Stimulated activated CD4-positive, alpha-beta T cell treated with anti-CD3 and anti-CD28 coated beads, Interleukin-2, amount 100 ng/mL, for 24 hours (primary cell): ENCODE data around the gene KCNIP1.

Source experiments
- DNase-seq, 2 donors: peaks; one replicate each; pipeline ENCODE4 v3.0.0-alpha.2; 2020

Gene KCNIP1

DNA sequence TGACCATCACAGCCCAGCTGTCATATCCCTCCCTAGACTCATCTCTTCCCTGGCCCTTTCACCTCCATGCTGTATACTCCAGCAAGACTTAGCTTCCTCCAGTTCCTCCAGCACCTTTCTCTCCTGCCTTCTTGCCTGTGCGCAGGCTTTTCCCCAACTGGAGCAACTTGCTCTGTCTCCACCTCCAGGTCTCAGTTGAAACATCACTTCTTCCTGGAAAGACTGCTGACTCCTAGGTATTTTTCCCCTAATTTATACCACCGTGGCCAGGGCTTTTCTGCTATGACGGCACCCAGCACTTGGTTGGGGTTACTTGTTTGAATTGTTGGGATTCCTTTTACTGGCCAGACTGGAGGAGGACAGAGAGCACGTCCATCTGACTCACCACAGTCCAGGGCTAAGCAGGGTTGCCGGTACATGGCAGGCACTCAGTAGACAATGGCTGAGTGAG, 67.5 kb downstream of the KCNIP1 start:
- DNase-seq = no peak

DNA sequence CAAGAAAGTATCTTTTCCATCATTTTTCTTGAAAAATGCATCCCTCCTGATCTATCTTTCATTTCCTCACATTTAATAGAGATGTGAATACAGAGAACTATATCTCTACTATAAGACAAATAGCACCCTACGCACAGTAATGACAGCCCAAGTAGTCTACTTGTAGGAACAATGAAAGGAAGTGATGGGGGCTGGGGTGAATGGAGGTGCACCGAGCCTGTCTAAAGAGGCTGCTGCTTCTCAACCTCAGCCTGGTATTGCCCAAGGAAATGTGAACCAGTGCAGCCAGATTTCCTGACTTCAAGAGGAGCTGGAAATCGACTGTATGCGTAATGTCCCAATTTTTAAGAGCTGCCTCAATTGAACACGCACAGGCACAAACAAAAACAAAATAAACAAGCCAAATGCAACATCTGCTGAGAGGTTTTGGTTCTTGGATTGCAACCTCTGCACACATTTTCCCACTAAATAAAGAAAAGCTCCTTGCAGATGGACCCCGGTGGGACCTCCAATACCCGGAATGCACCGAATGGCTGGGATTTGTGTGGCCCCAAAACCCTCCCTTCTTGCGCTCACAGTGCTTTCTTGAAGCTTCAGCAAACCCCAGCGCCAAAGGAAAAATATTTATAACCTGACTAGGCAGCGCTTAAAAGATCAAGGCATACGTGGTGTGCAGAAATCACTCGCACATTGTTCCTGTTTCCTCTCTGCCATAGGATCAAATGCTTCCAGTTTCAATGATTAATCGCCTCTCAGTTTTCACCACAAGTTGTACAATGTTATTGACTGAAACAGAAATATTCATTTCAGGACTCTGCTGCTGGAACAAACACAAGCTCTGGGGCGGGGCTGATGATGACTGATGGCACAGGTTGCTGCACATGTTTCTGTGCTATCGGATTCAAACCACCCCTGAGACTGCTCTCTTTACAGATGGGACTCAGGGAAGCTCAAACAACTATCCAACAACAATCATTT, 68.3 kb downstream of the KCNIP1 start:
- peak; percentile 71 to 82 for DNase-seq

DNA sequence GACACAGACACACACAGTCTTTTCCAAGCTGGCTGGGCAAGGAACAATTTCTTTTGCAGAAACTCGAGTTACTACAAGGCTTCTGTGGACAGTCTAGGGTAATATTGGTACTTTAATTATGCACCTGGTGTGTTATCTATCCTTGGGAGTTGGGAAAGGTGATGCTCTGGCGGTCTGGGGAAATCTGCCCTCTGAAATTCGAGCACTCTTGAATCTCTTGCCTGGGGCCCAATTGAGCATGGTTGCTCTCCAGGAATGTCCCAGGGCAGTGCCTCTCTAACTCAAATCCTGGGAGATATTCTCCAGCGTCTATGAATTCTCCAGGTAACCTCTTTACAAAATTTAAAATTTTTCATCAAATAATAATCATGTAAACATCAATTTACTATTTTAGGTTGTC, 69.3 kb downstream of the KCNIP1 start:
- DNase-seq = no peak

DNA sequence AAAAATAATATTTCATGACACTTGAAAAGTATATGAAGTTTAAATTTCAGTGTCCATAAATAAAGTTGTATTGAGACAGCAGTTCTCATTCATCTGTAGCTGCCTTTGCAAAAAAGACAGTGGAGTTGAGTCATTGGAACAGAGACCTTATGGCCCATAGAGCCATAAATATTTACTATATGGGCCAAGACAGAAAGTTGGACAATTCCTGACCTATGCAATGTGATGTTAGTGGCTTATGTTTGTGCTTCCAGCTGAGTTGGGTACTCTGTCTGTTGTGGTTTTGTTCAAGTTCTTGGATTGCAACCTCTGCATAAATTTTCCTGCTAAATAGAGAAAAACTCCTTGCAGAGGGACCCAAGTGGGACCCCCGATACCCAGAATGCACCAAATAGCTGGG, 69.8 kb downstream of the KCNIP1 start:
- DNase-seq = no peak

DNA sequence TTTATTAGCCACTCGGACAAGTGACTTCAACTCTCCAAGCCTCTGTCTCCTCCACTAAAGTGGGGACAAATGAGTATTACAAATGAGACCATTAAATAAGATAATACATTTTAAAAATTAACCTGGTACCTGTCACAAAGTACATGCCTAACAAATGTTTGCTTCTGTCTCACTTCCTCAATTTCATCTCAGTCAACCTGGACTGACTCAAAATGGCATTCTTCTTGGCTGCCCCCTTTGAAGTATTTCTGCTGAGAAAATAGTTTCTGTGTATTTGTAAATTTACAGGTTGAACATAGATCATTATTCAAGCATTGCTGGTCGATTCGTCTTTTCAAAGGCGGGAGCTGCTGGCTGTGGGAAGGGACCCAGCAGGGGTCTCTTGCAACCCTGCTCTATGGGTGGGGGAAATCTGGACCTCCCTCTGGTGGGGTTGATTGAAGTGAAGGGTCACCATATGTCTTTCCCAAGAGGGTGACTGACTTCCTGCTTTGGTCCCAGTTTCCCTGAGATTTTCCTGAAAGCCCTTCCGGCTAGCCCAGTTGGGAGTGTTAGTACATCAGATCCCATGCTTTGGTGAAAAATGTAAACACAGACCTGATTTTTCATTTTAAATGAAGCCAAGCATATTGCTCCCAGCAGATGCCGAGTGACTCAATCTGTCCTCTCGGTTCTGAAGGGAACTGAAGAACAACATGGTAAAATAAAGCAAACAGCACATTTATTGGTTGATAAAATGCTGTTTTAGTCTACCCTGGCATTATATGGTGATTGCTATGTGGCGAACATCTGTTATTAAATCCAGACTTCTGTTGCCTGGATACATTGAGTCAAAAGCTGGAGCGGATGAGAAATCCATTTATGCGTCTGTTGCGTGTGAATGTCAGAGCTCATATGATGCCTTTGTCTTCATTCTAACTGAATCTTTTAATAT, 73.0 kb downstream of the KCNIP1 start:
- DNase-seq = no peak

DNA sequence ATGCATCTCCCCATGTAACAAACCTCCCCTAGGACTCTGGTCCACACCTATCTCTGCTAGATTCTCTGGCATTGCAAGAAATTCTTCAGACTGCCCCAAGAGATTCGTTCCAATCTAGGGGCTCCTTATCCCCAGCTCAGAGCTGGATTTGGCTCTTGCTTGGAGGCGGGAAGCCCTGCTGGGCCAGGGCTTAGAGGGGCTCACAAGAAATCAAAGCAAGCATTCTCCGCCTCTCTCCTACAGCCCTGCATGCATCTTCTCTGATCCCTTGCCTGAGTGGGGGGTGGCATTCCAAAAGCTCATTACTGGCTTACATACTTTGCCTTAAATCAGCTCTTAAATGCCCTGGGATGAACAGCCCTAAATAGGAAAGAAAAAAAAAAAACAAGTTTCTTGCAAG, 75.8 kb downstream of the KCNIP1 start:
- no peak for DNase-seq

DNA sequence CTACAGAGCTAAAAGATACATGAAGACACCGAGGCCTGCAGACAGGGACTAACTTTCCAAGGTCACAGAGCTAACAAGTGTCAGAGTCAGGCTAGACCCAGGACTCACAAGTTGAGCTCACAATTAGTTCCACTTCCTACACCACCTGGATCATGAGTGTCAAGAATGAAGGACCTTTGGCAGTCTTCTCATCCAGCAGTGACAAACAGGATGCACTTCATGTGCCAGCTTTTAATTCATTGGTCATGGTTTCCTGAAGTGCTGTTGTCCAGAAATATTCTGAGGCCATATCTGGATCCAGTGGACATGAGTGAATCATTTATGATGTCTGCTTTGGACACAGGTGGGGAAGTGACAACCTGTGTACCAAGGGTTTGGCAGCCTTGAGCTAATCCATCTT, 77.4 kb downstream of the KCNIP1 start:
- no peak for DNase-seq

DNA sequence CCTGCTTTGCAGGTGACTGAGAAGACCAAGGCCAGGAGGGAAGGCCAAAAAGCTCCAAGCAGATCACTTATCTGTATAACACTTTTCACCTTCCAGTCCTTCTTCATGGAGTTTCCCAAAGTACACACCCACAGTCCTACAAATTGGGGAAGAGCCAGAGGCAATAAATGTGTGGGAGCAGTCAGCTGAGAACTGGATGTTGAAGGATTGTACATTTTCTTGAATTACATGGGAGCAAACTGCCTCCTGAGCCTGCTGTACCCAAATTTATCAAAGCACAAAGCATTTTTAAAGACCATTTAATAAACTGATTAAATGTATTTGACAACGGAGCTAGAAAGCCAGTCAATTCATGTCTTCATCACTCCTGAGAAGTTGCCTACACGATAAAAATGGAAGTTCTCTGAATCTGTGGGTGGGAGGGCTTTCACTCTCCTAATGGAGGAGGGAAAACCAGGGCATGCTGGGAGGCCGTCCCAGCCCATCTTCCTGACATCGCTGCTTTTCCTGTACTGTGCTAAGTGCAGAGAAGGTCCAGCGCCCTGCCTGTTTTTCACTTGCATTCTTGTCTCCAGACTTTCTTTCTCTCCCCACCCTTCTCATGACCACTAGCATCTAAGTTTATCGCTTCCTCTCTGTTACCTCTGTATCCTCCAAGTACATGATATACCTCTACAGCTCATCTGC, 79.0 kb downstream of the KCNIP1 start:
- no peak for DNase-seq

DNA sequence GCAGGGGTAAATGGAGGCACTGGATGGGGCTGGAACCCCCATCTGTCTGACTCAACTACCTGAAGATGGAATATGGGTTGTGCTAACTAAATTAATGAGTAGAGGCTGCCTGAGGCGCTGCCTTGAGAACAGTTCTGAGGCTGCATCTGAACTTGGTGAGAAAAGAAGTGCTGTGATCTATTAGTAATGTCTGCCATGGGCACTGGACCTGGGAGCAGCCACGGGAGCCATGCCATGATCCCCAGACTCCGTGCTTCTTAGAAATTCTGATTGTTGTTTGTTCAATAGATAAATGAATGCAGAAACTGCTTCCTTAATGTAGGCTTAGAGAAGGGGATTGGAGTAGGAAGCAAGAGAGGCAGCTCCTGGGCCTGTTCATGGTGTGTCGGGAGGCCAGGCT, 80.2 kb downstream of the KCNIP1 start:
- no peak for DNase-seq

DNA sequence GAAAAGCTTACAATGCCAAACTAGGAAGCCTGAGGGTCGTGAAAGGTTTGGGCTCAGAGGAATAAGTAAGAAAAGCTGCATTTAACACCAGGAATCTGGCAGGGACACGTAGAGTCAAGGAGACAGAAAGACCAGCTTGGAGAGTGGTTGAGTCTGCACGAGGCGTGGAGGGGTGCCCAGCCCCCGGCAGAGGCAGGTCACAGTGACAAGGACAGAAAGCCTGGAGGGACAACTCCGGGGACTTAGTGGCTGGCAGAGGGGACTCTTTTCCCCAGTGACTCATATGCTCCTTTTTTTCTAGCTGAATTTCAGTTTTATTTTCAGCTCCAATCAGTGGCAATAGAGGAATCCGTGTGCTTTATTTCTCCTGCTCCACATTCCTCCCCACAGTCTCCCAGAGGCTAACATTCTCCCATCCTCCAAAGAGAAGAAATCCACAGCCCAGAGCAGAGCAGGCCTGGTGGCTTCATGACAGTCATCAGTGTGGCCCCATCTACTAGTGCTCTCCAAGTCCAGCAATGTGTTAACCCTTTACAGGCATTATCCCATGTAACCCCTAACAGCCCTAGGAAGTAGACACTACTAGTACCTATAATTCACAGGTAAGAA, 80.7 kb downstream of the KCNIP1 start:
- DNase-seq = no peak

DNA sequence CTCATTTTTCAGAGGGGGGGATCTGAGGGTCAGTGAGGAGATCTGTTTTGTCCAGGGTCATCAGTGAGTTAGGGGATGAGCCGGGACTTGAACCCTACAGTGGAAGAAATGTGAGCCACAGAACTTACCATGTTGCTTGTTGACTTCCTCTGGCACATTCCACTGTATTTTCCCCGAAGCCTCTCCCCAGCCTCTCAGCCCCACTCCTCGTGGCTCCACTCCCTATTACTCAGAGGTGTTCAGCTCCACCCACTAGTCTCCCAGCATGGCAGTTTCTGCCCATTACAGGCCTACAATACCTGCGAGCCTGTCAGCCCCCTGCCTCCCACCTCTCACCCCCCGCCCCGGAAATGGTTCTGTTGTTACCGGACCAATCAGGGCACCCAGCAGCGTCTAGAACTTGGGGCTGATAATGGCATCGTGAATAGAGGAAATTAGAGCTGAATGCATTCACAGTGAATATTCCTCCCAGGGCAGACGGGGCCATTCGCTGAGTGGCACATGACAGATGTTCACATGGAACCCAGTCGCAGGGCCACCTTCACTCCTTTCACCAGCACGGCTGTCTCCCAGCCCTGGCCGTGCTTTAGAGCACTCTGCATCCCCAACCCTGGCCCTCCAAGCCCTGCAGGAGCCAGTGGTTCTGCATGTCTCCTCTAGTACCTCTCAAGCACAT, 81.6 kb downstream of the KCNIP1 start:
- DNase-seq = no peak

DNA sequence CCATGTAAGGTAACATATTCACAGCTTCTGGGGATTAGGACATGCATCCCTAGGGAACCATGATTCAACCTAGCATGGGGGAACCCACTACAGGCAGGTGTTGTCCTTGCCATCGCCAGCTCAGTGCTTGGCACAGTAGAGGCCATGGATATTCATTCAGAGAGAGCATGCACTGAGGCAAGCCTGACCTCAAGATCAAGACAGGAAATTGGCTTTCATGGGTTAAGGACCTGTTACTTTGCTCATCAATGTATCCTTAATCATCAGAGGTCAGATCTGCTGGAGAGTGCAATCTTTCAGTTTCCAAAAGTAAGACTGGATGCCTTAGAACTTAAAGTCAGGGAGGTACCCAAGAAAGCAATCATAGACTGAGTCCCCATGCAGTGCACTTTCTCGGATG, 84.0 kb downstream of the KCNIP1 start:
- DNase-seq = no peak

DNA sequence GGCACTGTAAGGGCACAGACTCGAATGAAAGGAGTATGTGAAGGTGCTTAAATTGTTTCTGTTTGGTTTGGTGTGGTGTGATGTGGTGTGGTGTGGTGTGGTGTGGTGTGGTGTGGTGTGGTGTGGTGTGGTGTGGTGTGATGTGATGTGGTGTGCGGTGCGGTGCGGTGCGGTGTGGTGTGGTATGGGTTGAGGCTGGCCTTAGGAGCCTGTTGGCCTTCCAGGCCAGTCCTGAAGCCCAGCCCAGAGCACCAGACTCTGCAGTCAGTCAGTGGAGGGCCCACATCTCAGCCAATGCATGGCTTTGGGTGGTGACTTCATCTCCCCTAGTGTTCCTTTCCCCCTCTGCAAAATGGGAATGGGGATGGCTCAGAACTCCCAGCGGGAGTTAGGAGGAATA, 85.8 kb downstream of the KCNIP1 start:
- no peak for DNase-seq

DNA sequence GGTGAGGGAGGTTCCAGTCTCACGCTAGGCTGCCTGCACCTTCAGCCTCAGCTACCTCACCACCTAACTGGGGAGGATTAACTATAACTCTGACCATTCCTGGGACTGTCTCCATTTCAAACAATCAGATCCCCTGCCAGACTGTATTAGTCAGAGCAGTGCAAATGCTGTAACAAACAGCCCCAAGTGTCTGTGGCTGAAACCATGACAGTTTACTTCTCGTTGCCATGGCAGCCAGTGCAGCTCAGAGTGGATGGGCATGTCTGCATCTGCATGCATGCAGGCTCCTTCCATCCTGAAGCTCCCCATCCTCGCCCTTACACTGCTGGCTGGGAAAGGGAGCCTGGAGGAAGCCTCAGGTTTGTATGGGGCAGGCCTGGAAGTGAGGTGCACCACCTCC, 86.7 kb downstream of the KCNIP1 start:
- DNase-seq = no peak

DNA sequence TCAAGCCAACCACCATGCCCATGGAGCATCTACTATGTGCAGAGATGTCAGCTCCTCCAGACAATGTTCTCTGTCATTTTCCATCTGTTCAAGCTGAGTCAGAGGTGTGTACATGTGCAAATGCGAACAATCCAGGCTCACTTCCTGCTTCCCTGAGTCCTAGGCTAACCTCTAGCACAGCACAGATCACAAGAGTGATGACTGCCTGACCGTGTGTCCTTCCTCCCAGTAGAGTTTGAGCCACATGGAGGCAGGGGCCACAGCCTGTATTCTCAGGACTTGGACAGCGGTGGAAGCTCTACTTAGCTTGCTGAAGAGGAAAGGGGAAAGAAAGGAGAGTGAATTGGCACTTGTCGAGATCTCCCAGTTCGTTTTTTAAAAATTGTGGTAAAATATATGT, 87.2 kb downstream of the KCNIP1 start:
- DNase-seq = no peak

DNA sequence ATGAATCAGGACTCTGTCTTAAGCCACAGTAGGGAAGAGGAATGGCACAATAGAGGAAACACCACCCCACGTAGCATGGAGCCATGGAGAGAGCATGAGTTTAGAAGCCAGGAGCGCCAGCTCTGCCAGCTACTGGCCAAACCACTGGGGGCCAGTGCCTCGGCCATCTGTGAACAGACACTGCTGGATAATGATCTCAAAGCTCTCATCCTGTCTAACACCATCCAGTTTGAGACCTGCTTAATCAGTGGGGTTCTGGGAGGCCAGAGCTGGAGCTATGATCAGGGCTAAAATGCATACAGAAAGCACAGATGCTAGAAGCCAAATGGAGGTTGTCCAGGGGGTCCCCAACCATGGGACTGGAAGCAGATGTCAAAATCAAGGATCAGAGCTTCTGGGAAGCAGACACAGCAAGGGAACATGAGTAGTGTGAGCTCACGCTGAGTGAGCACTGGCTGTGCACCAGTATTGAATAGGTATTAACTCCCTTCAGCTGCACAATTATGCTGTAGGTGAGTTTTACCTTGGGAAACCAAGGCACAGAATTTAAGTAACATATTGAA, 92.7 kb downstream of the KCNIP1 start:
- DNase-seq = no peak

DNA sequence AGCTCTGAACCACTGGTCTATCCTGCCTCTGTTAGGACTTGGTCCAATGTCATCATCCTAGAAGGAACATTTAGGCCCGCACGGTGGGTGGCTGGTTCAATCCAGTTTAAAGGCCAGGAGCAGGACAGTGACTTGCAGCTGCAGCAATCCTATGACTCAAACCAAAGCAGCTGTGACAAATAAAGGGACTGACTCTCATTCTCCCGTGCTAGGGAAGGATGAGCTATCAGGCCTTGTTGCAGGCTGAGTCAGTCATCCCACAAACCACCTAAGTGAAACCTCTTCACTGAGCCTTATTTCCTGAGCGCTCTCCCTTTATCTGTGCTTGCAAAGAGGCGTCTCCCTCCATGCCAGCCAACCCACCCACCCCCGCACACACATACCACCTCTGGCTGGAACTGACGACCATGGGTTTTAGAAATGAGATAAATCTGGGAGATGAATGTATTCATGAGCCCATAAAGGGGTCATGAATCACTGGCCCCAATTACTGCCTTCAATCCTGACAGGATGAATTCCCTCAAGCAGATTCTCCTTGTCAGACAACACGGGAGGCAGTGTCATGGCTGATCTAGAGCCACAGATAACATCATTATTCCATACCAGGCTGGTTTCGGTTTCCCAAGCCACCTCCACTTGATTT, 93.4 kb downstream of the KCNIP1 start:
- peak; percentile 27 to 58 for DNase-seq

DNA sequence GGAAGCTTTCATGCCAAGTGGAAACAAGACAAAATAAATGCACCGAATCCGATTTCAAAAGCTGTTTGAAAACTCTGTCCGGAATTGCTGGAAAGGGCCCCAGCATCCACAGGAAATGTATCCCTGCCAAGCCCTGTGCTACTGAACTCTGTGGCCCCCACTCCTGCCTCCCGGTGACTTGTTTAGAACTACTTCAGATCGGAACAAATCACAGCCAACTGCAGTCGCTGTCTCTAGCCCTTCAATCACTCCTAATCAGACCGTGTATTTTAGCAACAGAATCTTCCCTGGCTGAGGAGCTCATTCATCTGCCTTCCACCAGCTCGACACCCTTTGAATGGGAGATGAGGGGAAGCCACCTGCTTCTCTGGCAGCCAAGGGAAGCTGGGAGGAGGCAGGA, 94.1 kb downstream of the KCNIP1 start:
- DNase-seq = no peak

DNA sequence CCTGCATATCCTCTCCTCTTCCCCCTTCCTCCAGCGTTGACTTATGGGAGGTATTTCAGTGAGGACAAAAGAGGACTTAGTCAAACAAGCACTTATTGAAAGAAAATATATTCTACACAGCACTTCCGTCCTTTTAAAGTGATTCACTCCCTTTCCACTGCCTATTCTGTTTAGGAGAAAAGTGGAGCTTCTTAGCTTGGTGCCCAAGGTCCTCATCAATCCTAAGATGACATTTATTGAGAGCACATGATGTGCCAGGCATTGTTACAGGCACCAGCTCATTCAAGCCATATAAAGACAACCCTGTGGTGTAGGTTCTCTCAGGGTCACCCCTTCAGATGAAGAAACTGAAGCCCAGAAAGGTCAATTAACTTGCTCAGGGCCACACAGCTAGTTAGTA, 95.9 kb downstream of the KCNIP1 start:
- DNase-seq = no peak

DNA sequence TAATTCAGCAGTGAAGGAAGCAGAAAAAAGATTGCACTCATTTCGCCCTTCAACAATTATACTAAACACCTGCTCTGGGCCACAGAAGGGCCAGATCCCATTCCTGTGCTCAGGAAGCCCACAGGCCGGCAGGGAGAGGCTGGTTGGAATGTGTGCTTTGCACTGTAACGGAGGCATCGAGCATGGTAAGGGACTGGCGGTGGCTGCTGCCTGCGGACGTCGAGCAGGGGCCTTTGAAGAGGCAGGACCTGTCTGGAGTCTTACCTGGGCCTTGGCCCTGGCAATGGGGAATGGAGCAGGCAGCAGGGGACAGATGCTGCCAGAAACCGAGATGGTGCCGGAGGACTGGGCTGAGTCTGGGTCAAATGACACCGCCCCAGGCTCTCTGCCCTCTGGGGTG, 97.8 kb downstream of the KCNIP1 start:
- no peak for DNase-seq

DNA sequence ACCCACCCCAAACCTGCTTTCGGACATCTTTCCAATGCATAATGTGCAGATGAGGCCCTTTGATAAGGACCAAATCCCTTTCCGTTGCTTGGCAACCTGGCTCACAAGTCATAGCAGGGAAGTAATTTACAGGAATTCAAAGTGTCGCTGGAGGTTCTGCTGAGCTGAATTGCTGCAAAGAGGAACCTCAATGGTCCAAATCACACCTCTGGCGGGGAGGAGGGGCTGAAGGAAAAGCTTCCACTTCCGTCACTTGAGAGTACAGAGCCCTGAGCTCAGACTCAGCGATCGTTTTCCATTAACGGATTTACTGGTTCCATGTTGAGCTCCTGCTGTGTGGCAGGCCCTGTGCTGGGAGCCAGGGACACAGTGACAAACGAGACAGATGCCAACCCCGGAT, 99.3 kb downstream of the KCNIP1 start:
- DNase-seq = no peak
